HAP-1 (cell line): Measurements from ENCODE around the gene SHD.
"Not testable (repeated sequence)": the region's sequence is repeated elsewhere in the genome, so short reads cannot be mapped to it uniquely, and the experiment has no call there.

Experiments used
- DNase-seq, 2 experiments: peaks; one replicate each; pipeline ENCODE4 v3.0.0-alpha.2; 2016 to 2020; ENCODE audit warnings: low spot score in 2 of 2
- H3K27me3 ChIP-seq: fragments of 250-450 bp; sonication (Bioruptor Pico); 2 replicates; pipeline ENCODE4 v1.5.1; 2020; ENCODE audit warnings: low read depth, mild to moderate bottlenecking, moderate library complexity
- H3K36me3 ChIP-seq: fragments of 250-450 bp; sonication (Bioruptor Pico); replicated peaks from 2 replicates; pipeline ENCODE4 v1.5.1; 2020; ENCODE audit warnings: mild to moderate bottlenecking
- H3K4me1 ChIP-seq: fragments of 250-450 bp; sonication (Bioruptor Pico); 2 replicates; pipeline ENCODE4 v1.5.1; 2020; ENCODE audit warnings: mild to moderate bottlenecking
- H3K4me3 ChIP-seq: fragments of 250-450 bp; sonication (Bioruptor Pico); 2 replicates; pipeline ENCODE4 v1.5.1; 2020; ENCODE audit warnings: mild to moderate bottlenecking, moderate library complexity
- H3K9me3 ChIP-seq: fragments of 250-450 bp; sonication (Bioruptor Pico); 2 replicates; pipeline ENCODE4 v1.5.1; 2020; ENCODE audit warnings: mild to moderate bottlenecking, moderate library complexity
- in situ Hi-C: fragments of 300-500 bp; cut with MboI; formaldehyde crosslinking; loops from 3 replicates; pipeline ENCODE4 v1.14.3; 2020; ENCODE audit warnings: low sequenced_read_pairs, inconsistent platforms, mixed read lengths

Gene SHD

GRCh38 chr19:4246767-4247593 is 32.1 kb upstream of the SHD start, which contains the start of gene YJU2:
Gene YJU2, plus strand, starts transcription at chr19:4247080. Its CDS starts 67 bp downstream, at chr19:4247147.
- Histone ChIP-seq H3K4me3 (peak within 1 kb of the TSS; percentile 85), H3K4me1 (peaks cover 5% of the 10 kb centered on the region), H3K27me3 (no peaks in the 10 kb centered on the region), H3K36me3 (peaks cover 18% of the 10 kb centered on the region), H3K9me3 (no peaks in the 10 kb centered on the region)
- DNase-seq, result peak; percentile 95 to 100
- in situ Hi-C loops, result no loop called here

- DNase-seq, result no peak
- H3K4me1 ChIP-seq, result no peaks in the 10 kb centered on the region
- no peaks in the 10 kb centered on the region for H3K27me3 ChIP-seq
- peaks cover 6% of the 10 kb centered on the region; the same call in 1 of the 2 replicates for H3K9me3 ChIP-seq
- no peak overlapping the region for H3K4me3 ChIP-seq
- in situ Hi-C loops, result no loop called here
- peaks cover 53% of the 10 kb centered on the region for H3K36me3 ChIP-seq
These were observed 22.5 kb upstream of the SHD start for GRCh38 chr19:4256563-4256962.

- H3K4me1 ChIP-seq, result no peaks in the 10 kb centered on the region
- H3K4me3 ChIP-seq, result no peak overlapping the region
- DNase-seq, result no peak
- no peaks in the 10 kb centered on the region for H3K27me3 ChIP-seq
- peaks cover 53% of the 10 kb centered on the region for H3K36me3 ChIP-seq
- peaks cover 6% of the 10 kb centered on the region; the same call in 1 of the 2 replicates for H3K9me3 ChIP-seq
- in situ Hi-C loops, result no loop called here
These were observed 22.0 kb upstream of the SHD start for GRCh38 chr19:4257025-4257424.

- DNase-seq, result no peak
- peaks cover 6% of the 10 kb centered on the region; the same call in 1 of the 2 replicates for H3K9me3 ChIP-seq
- H3K4me3 ChIP-seq, result no peak overlapping the region
- H3K27me3 ChIP-seq, result no peaks in the 10 kb centered on the region
- peaks cover 47% of the 10 kb centered on the region for H3K36me3 ChIP-seq
- H3K4me1 ChIP-seq, result no peaks in the 10 kb centered on the region
- in situ Hi-C loops, result no loop called here
These were observed 20.9 kb upstream of the SHD start for GRCh38 chr19:4258181-4258580.

- H3K36me3 ChIP-seq, result peaks cover 32% of the 10 kb centered on the region
- no peaks in the 10 kb centered on the region for H3K27me3 ChIP-seq
- in situ Hi-C loops, result no loop called here
- peaks cover 6% of the 10 kb centered on the region; the same call in 1 of the 2 replicates for H3K9me3 ChIP-seq
- DNase-seq, result no peak
- no peaks in the 10 kb centered on the region for H3K4me1 ChIP-seq
- H3K4me3 ChIP-seq, result no peak overlapping the region
These were observed 18.4 kb upstream of the SHD start for GRCh38 chr19:4260613-4261191.

GRCh38 chr19:4264812-4265211 is 14.3 kb upstream of the SHD start:
- Histone ChIP-seq H3K27me3 (no peaks in the 10 kb centered on the region), H3K4me3 (no peak overlapping the region), H3K36me3 (peaks cover 9% of the 10 kb centered on the region), H3K9me3 (no peaks in the 10 kb centered on the region), H3K4me1 (no peaks in the 10 kb centered on the region)
- DNase-seq, result no peak
- in situ Hi-C loops, result loop anchor here (5.0 kb wide), 1 partner anchor 87 kb away; no protein-coding TSS in a partner anchor

- H3K4me3 ChIP-seq, result no peak overlapping the region
- DNase-seq, result no peak
- no peaks in the 10 kb centered on the region for H3K4me1 ChIP-seq
- H3K27me3 ChIP-seq, result no peaks in the 10 kb centered on the region
- H3K36me3 ChIP-seq, result peaks cover 6% of the 10 kb centered on the region
- H3K9me3 ChIP-seq, result no peaks in the 10 kb centered on the region
- in situ Hi-C loops, result loop anchor here (5.0 kb wide), 1 partner anchor 86 kb away; no protein-coding TSS in a partner anchor
These were observed 12.6 kb upstream of the SHD start for GRCh38 chr19:4266253-4267000.

GRCh38 chr19:4267101-4267900 is 11.8 kb upstream of the SHD start:
- Histone ChIP-seq H3K9me3 (no peaks in the 10 kb centered on the region), H3K36me3 (peaks cover 6% of the 10 kb centered on the region), H3K4me3 (no peak overlapping the region), H3K27me3 (no peaks in the 10 kb centered on the region), H3K4me1 (no peaks in the 10 kb centered on the region)
- peak; percentile 54 to 82 for DNase-seq
- in situ Hi-C loops, result loop anchor here (5.0 kb wide), 1 partner anchor 85 kb away; no protein-coding TSS in a partner anchor

GRCh38 chr19:4267901-4268815 is 10.9 kb upstream of the SHD start:
- no peaks in the 10 kb centered on the region for H3K27me3 ChIP-seq
- peaks cover 6% of the 10 kb centered on the region for H3K36me3 ChIP-seq
- no peak overlapping the region for H3K4me3 ChIP-seq
- H3K4me1 ChIP-seq, result no peaks in the 10 kb centered on the region
- DNase-seq, result no peak
- in situ Hi-C loops, result loop anchor here (5.0 kb wide), 1 partner anchor 84 kb away; no protein-coding TSS in a partner anchor
- H3K9me3 ChIP-seq, result no peaks in the 10 kb centered on the region

GRCh38 chr19:4268816-4269430 is 10.1 kb upstream of the SHD start:
- no peaks in the 10 kb centered on the region for H3K4me1 ChIP-seq
- in situ Hi-C loops, result loop anchor here (5.0 kb wide), 1 partner anchor 83 kb away; no protein-coding TSS in a partner anchor
- H3K27me3 ChIP-seq, result no peaks in the 10 kb centered on the region
- H3K36me3 ChIP-seq, result peaks cover 6% of the 10 kb centered on the region
- H3K4me3 ChIP-seq, result no peak overlapping the region
- no peak for DNase-seq
- H3K9me3 ChIP-seq, result no peaks in the 10 kb centered on the region

- Histone ChIP-seq H3K4me1 (no peaks in the 10 kb centered on the region), H3K9me3 (no peaks in the 10 kb centered on the region), H3K4me3 (no peak overlapping the region), H3K36me3 (peaks cover 6% of the 10 kb centered on the region), H3K27me3 (peaks cover 3% of the 10 kb centered on the region)
- no peak for DNase-seq
- in situ Hi-C loops, result no loop called here
These were observed 6.2 kb upstream of the SHD start for GRCh38 chr19:4272894-4273293.

- H3K4me3 ChIP-seq, H3K4me1 ChIP-seq, DNase-seq, H3K9me3 ChIP-seq, H3K36me3 ChIP-seq, in situ Hi-C loops: not testable (repeated sequence)
- peaks cover 13% of the 10 kb centered on the region for H3K27me3 ChIP-seq
These were observed 4.8 kb upstream of the SHD start for GRCh38 chr19:4274321-4274686.
